A549 (cell line): Measurements from ENCODE around the gene HAPLN2. TPM values are rescaled to one million over a fixed set of nuclear protein-coding genes. Genes with fewer than 3 reads are reported as not detected.

Source experiments
- ATOH8 ChIP-seq: fragments of 250-450 bp; sonication (Bioruptor Pico); IDR thresholded peaks from 2 replicates; pipeline ENCODE4 v1.5.0; 2020; ENCODE audit warnings: low read depth, mild to moderate bottlenecking, moderate library complexity
- BHLHE40 ChIP-seq: IDR thresholded peaks from 2 replicates; pipeline ENCODE4 v1.6.1; 2012; ENCODE audit warnings: low read depth, low read length, inconsistent platforms
- CEBPB ChIP-seq, 2 experiments: fragments of >200 bp in 1 of 2; sonication (Bioruptor Twin) in 1 of 2; formaldehyde crosslinking in 1 of 2; IDR thresholded peaks; 2 replicates each; pipeline ENCODE4 v1.6.1; 2012 to 2016
- EHF ChIP-seq: fragments of 250-450 bp; sonication (Bioruptor Pico); IDR thresholded peaks from 2 replicates; pipeline ENCODE4 v1.5.0; 2020; ENCODE audit warnings: mild to moderate bottlenecking
- ELK1 ChIP-seq: fragments of 150-350 bp; IDR thresholded peaks from 2 replicates; pipeline ENCODE4 v1.6.1; 2014; ENCODE audit warnings: low read depth, mild to moderate bottlenecking, low read length
- EP300 ChIP-seq, 2 experiments: fragments of >200 bp; sonication (Bioruptor Twin); formaldehyde crosslinking; IDR thresholded peaks; 2 replicates in 1 of 2; 3 replicates in 1 of 2; pipeline ENCODE4 v1.6.1; 2016 to 2017
- FOSL2 ChIP-seq, 2 experiments: fragments of 450-650 bp in 1 of 2; fragments of >200 bp in 1 of 2; sonication (Bioruptor Twin) in 1 of 2; formaldehyde crosslinking; IDR thresholded peaks; 2 replicates each; pipeline versions ENCODE4 v1.5.0 to v1.6.1; 2016 to 2020; ENCODE audit warnings: mild to moderate bottlenecking in 1 of 2, moderate library complexity in 1 of 2
- FOXS1 ChIP-seq: fragments of 250-450 bp; sonication (Bioruptor Pico); IDR thresholded peaks from 2 replicates; pipeline ENCODE4 v1.5.0; 2020; ENCODE audit warnings: mild to moderate bottlenecking, moderate library complexity
- GATA3 ChIP-seq: IDR thresholded peaks from 2 replicates; pipeline ENCODE4 v1.6.1; 2012; ENCODE audit warnings: borderline replicate concordance
- HES2 ChIP-seq: fragments of >200 bp; sonication (Bioruptor Twin); formaldehyde crosslinking; IDR thresholded peaks from 2 replicates; pipeline ENCODE4 v1.6.1; 2016
- HOXA7 ChIP-seq: fragments of 250-450 bp; sonication (Bioruptor Pico); IDR thresholded peaks from 2 replicates; pipeline ENCODE4 v1.5.0; 2020; ENCODE audit warnings: mild to moderate bottlenecking, moderate library complexity
- JUN ChIP-seq, 2 experiments: fragments of >200 bp; sonication (Bioruptor Twin); formaldehyde crosslinking; IDR thresholded peaks; 2 replicates in 1 of 2; 3 replicates in 1 of 2; pipeline ENCODE4 v1.6.1; 2016 to 2017
- JUNB ChIP-seq: fragments of >200 bp; sonication (Bioruptor Twin); formaldehyde crosslinking; IDR thresholded peaks from 2 replicates; pipeline ENCODE4 v1.6.1; 2016
- MAZ ChIP-seq: fragments of 150-350 bp; IDR thresholded peaks from 2 replicates; pipeline ENCODE4 v1.6.1; 2014; ENCODE audit warnings: antibody characterized with exemption, low read depth, low read length, borderline replicate concordance
- NFE2L2 ChIP-seq: fragments of 150-350 bp; conservative IDR thresholded peaks from 2 replicates; pipeline ENCODE4 v1.6.1; 2014; ENCODE audit warnings: low read length
- NPAS2 ChIP-seq: fragments of 250-450 bp; sonication (Bioruptor Pico); IDR thresholded peaks from 2 replicates; pipeline ENCODE4 v1.8.0; 2022; ENCODE audit warnings: mild to moderate bottlenecking, moderate library complexity, borderline replicate concordance
- PHF8 ChIP-seq: fragments of 200-600 bp; sonication (generic); IDR thresholded peaks from 2 replicates; pipeline ENCODE4 v1.6.1; 2016; ENCODE audit warnings: low read depth, mild to moderate bottlenecking, antibody characterized with exemption, moderate library complexity, borderline replicate concordance
- RAD21 ChIP-seq, 2 experiments: fragments of >200 bp in 1 of 2; sonication (Bioruptor Twin) in 1 of 2; formaldehyde crosslinking in 1 of 2; IDR thresholded peaks in 1 of 2; conservative IDR thresholded peaks in 1 of 2; 2 replicates in 1 of 2; 3 replicates in 1 of 2; pipeline ENCODE4 v1.6.1; 2012 to 2018; ENCODE audit warnings: inconsistent platforms in 1 of 2
- SMC3 ChIP-seq: fragments of >200 bp; sonication (Bioruptor Twin); formaldehyde crosslinking; IDR thresholded peaks from 3 replicates; pipeline ENCODE4 v1.6.1; 2018; ENCODE audit warnings: inconsistent platforms
- SREBF2 ChIP-seq: fragments of 450-650 bp; IDR thresholded peaks from 2 replicates; pipeline ENCODE4 v1.6.1; 2014; ENCODE audit warnings: mild to moderate bottlenecking, moderate library complexity
- polyA plus RNA-seq, 4 experiments: library from polyadenylated mRNA; depleted of rRNA in 3 of 4; stranded (reverse); fragments of >200 nt; fragmentation: RNase III in 1 of 4; extraction: RNeasy Plus Mini Kit Qiagen cat#74134 plus additional on column Dnase treatment in 1 of 4; gene quantifications; 2 replicates in 3 of 4; 3 replicates in 1 of 4; pipeline ENCODE4 v1.2.3, GENCODE V29; 2011 to 2017
- TF ChIP-seq, protein P1 (sequence below): fragments of 200-600 bp; sonication (generic); IDR thresholded peaks from 2 replicates; pipeline ENCODE4 v1.6.1; 2016; ENCODE audit warnings: antibody characterized with exemption, mild to moderate bottlenecking, moderate library complexity
- TF ChIP-seq, protein P2 (sequence below): fragments of >200 bp; sonication (Bioruptor Twin); formaldehyde crosslinking; IDR thresholded peaks from 3 replicates; pipeline ENCODE4 v1.6.1; 2016

HAPLN2 gene
- polyA plus RNA-seq, 2 of the 4 experiments (the other 2 are of a cell fraction) = 0.10 to 0.23 TPM

GRCh38 chr1:156656806-156657740, 37.9 kb downstream of the HAPLN2 start (continued):
- TF ChIP-seq, protein P1, sequence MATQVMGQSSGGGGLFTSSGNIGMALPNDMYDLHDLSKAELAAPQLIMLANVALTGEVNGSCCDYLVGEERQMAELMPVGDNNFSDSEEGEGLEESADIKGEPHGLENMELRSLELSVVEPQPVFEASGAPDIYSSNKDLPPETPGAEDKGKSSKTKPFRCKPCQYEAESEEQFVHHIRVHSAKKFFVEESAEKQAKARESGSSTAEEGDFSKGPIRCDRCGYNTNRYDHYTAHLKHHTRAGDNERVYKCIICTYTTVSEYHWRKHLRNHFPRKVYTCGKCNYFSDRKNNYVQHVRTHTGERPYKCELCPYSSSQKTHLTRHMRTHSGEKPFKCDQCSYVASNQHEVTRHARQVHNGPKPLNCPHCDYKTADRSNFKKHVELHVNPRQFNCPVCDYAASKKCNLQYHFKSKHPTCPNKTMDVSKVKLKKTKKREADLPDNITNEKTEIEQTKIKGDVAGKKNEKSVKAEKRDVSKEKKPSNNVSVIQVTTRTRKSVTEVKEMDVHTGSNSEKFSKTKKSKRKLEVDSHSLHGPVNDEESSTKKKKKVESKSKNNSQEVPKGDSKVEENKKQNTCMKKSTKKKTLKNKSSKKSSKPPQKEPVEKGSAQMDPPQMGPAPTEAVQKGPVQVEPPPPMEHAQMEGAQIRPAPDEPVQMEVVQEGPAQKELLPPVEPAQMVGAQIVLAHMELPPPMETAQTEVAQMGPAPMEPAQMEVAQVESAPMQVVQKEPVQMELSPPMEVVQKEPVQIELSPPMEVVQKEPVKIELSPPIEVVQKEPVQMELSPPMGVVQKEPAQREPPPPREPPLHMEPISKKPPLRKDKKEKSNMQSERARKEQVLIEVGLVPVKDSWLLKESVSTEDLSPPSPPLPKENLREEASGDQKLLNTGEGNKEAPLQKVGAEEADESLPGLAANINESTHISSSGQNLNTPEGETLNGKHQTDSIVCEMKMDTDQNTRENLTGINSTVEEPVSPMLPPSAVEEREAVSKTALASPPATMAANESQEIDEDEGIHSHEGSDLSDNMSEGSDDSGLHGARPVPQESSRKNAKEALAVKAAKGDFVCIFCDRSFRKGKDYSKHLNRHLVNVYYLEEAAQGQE = no peak
- TF ChIP-seq EHF (CRISPR knock-in tag) (no peak), GATA3 (no peak), EP300 (IDR thresholded peaks at IDR 0.05) (no peak), HES2 (no peak), JUN (IDR thresholded peaks at IDR 0.05) (no peak), NPAS2 (CRISPR knock-in tag) (no peak), SREBF2 (no peak), JUNB (no peak), NFE2L2 (no peak), CEBPB (IDR thresholded peaks at IDR 0.05) (no peak), BHLHE40 (no peak), SMC3 (peak; percentile 68), FOSL2 (IDR thresholded peaks at IDR 0.05) (no peak), FOSL2 (CRISPR knock-in tag; IDR thresholded peaks at IDR 0.05) (no peak), MAZ (no peak), PHF8 (no peak), ATOH8 (CRISPR knock-in tag) (no peak), RAD21 (conservative IDR thresholded peaks at IDR 0.05 in 1 of 2, IDR thresholded peaks at IDR 0.05 in 1 of 2) (peak; percentile 71 to 76), FOXS1 (CRISPR knock-in tag) (no peak), HOXA7 (no peak), ELK1 (no peak)
- TF ChIP-seq, protein P2, sequence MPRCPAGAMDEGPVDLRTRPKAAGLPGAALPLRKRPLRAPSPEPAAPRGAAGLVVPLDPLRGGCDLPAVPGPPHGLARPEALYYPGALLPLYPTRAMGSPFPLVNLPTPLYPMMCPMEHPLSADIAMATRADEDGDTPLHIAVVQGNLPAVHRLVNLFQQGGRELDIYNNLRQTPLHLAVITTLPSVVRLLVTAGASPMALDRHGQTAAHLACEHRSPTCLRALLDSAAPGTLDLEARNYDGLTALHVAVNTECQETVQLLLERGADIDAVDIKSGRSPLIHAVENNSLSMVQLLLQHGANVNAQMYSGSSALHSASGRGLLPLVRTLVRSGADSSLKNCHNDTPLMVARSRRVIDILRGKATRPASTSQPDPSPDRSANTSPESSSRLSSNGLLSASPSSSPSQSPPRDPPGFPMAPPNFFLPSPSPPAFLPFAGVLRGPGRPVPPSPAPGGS = no peak
